Erythroblast (primary cell): ENCODE data around the gene CNNM2.

Source experiments
- DNase-seq, 2 experiments: peaks; one replicate each; lab custom pipeline; 2025; lab: John Stamatoyannopoulos, UW
- GATA1 ChIP-seq: IDR thresholded peaks from 2 replicates; pipeline ENCODE4 v1.6.1; 2011; ENCODE audit warnings: low read depth, mild to moderate bottlenecking, control low read depth, low read length, moderate library complexity
- POLR2A ChIP-seq: IDR thresholded peaks from 2 replicates; pipeline ENCODE4 v1.6.1; 2011; ENCODE audit warnings: mild to moderate bottlenecking, low read length

The CNNM2 gene

GRCh38 chr10:103139803-103140202 is 221.7 kb downstream of the CNNM2 start:
- TF ChIP-seq POLR2A (no peak), GATA1 (no peak)
- peak in 1 of 2 experiments; percentile 45 for DNase-seq
